ENCODE measurements around the gene SLC39A2. TPM values are rescaled to one million over a fixed set of nuclear protein-coding genes. Genes with fewer than 3 reads are reported as not detected.
"Not testable (repeated sequence)": the region's sequence is repeated elsewhere in the genome, so short reads cannot be mapped to it uniquely, and the experiment has no call there.

The SLC39A2 gene
- total RNA-seq, 2 donors from 2014 or later: not detected

DNA sequence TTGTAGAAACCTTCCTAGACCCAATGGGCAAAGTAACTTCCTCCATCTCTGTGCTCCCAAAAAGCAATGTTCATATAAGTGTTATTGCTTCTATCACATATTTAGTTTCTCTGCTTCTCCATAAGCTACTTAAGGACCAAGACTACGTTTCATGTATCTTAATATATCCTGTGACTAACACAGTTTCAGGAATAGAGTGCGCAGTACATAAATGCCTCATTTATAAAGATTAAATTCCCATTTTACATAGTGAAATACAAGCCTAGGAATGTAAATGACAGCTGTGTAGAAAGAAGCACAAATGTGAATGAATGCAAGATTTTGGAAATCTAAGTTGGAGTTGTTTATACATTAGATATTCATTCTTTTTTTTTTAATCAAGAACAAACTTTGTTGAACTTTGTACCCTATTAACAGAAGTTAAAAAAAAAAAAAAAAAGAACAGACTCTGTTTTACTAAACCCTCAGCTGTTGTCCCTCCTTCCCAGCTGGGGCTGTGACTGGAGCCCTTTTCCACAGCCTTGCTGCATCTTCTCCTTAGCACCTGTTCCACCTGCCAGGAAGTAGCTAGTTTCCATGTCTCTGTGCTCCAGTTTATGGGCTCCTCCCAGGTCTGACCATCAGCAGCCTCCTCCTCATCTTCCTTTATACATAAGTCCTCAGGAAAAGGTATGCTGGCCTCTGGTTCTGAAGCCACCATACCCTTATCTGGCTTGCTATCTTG lies 16.3 kb upstream of the SLC39A2 start:
- ATAC-seq: no peak
- Mint-ChIP-seq H3K27ac (no peak overlapping the region), H3K27me3 (peaks cover 40% of the 10 kb centered on the region)

DNA sequence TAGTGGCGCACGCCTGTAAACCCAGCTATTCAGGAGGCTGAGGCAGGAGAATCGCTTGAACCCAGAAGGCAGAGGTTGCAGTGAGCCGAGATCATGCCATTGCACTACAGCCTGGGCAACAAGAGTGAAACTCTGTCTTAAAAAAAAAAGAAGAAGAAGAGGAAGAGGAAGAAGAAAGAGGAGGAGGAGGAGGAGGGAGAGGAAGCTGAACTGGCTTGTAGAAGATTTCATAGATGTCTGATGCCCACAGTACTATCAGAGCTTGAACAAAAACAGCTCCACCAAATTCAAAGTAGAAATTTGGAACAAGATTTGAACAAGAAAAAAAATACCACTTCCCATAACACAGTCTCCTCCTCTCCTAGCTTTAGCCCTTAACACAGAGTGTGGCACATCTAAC lies 13.4 kb upstream of the SLC39A2 start:
- peaks cover 21% of the 10 kb centered on the region for H3K27me3 Mint-ChIP-seq
- DNase-seq; H3K9me3 ChIP-seq (ENCODE audit: control insufficient read depth, low read length, poor library complexity, severe bottlenecking); ATAC-seq; H3K27ac Mint-ChIP-seq; H3K4me3 Mint-ChIP-seq; H3K36me3 Mint-ChIP-seq (ENCODE audit: low read depth): not testable (repeated sequence)
- peaks cover 11% of the 10 kb centered on the region for H3K4me1 Mint-ChIP-seq

More for the DNA sequence above, 16.3 kb upstream of the SLC39A2 start:
- DNase-seq: no peak
- peaks cover 2% of the 10 kb centered on the region for H3K36me3 Mint-ChIP-seq (ENCODE audit: low read depth)
- H3K4me3 Mint-ChIP-seq: no peak overlapping the region
- no peaks in the 10 kb centered on the region for H3K9me3 ChIP-seq (ENCODE audit: control insufficient read depth, low read length, poor library complexity, severe bottlenecking)
- peaks cover 2% of the 10 kb centered on the region for H3K4me1 Mint-ChIP-seq

DNA sequence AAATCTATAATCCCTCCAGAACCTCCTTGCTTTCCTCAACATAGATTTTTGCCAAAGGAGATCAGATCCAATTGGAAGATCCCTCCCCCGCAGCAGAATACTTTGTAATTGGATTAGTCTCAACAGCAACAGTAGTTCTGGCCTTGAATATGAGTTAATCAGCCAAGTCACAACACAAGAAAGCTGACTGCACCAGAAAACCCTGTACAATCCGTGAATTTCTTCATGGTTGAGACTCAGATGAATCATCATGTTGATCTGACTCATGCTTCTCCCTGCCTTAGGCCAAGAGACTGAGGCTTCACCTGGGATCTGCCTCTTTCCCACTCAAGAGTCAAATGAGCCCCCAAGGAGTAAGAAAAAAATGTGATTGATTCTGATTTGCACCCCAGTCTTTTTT lies 12.3 kb upstream of the SLC39A2 start:
- Mint-ChIP-seq H3K4me3 (no peak overlapping the region), H3K36me3 (ENCODE audit: low read depth) (peaks cover 2% of the 10 kb centered on the region), H3K4me1 (peaks cover 15% of the 10 kb centered on the region), H3K27ac (peak overlapping the region; percentile 3), H3K27me3 (peaks cover 19% of the 10 kb centered on the region)
- ATAC-seq (no peak), DNase-seq (no peak)
- no peaks in the 10 kb centered on the region for H3K9me3 ChIP-seq (ENCODE audit: control insufficient read depth, low read length, poor library complexity, severe bottlenecking)

DNA sequence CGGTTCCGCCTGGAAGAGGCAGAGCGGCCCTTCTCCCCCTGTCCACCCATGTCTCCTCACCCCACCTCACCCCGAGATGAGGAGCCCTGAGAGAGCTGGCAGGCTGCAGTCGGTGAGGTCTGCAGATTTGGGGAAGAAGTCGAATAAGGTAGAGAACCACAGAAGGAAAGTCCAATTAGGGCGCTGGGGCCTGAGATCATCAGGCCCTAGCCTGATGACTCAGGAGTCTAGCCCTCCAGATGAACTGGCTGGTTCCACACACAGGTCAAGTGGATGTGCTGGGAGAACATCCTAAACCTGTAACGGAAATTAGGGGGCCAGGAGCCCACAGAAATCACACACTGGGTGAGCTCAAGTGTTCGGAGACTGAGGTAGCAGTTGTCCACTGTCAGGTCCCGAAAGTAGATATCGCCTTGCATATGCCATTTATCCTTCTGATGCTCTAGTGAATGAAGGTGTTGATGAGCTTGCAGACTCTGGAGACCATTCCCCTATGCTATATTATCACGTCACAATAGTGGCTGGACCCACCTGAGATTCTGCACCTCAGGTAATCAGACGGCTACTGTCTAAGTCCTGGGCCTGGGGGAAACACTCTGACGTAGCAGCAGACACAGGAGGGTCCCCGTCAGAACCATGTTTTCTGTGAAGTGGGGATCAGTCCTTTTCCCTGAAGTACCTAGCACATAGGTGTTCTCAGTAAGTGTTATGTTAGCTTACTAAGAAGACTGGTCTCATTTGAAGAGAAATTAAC lies 10.2 kb upstream of the SLC39A2 start:
- no peaks in the 10 kb centered on the region for H3K9me3 ChIP-seq (ENCODE audit: control insufficient read depth, low read length, poor library complexity, severe bottlenecking)
- no peak for DNase-seq
- Mint-ChIP-seq H3K27ac (no peak overlapping the region), H3K36me3 (ENCODE audit: low read depth) (peaks cover 4% of the 10 kb centered on the region), H3K4me3 (no peak overlapping the region), H3K4me1 (peaks cover 16% of the 10 kb centered on the region), H3K27me3 (peaks cover 6% of the 10 kb centered on the region)
- ATAC-seq: no peak

DNA sequence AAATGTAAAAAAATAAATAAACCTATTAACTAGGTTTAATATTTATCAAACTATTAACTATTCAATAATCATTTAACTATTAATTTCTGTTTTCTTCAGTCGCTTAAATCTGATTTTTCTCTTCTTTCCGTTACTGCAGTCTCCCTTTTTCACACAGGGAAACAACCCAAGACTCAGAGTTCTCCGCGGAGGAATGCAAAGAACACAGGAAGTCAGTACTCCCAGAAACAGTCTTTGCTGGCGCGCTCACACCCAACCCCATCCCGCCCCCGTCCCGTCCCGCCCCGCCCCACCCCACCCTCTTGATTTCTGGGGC lies 9.7 kb upstream of the SLC39A2 start:
- H3K4me1 Mint-ChIP-seq: peaks cover 17% of the 10 kb centered on the region

DNA sequence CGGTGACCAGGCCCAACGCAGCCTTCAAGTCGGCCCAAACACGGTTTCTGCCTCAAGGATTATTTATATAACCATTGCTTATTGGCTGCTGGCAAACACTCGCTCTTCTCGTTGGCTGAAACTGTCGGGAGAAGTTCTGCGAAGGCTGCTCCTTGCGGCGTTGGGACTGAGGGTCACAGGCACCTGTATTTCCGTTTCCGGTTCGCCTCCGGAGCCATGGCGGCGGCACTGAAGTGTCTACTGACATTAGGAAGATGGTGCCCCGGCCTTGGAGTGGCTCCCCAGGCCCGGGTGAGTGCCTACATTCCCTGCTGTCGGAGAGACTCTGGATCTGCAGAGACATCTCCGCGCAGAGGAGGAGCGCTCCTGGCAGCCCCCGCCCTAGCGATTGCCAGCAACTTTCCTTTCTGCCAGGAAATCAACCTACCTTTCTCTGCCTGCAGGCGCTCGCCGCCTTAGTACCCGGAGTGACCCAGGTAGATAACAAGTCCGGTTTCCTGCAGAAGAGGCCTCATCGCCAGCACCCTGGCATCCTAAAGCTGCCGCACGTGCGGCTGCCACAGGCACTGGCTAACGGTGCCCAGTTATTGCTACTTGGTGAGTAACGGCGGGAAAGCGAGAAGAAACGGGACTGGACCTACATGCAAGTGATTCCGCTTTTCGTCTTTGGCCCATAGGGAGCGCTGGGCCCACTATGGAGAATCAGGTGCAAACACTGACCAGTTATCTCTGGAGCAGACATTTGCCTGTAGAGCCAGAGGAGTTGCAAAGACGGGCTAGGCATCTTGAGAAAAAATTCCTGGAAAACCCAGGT lies 9.1 kb upstream of the SLC39A2 start, which contains the start of gene METTL17:
Gene METTL17, plus strand, starts transcription at position 194 of the 814 bp plus-strand sequence. Its CDS starts 23 bp downstream, at position 217.
- peak; percentile 66 to 76 (median 71) for DNase-seq
- H3K9me3 ChIP-seq (ENCODE audit: control insufficient read depth, low read length, poor library complexity, severe bottlenecking): no peaks in the 10 kb centered on the region
- peak; percentile 94 for ATAC-seq
- Mint-ChIP-seq H3K4me1 (peaks cover 22% of the 10 kb centered on the region), H3K27me3 (no peaks in the 10 kb centered on the region), H3K27ac (peak within 1 kb of the TSS; percentile 96), H3K36me3 (ENCODE audit: low read depth) (peaks cover 5% of the 10 kb centered on the region), H3K4me3 (peak within 1 kb of the TSS; percentile 91)

More for the DNA sequence above, 9.7 kb upstream of the SLC39A2 start:
- no peak for DNase-seq
- H3K27me3 Mint-ChIP-seq: peaks cover under 1% of the 10 kb centered on the region
- H3K27ac Mint-ChIP-seq: peak overlapping the region; percentile 96
- peak overlapping the region; percentile 91 for H3K4me3 Mint-ChIP-seq
- H3K36me3 Mint-ChIP-seq (ENCODE audit: low read depth): peaks cover 2% of the 10 kb centered on the region
- H3K9me3 ChIP-seq (ENCODE audit: control insufficient read depth, low read length, poor library complexity, severe bottlenecking): no peaks in the 10 kb centered on the region
- ATAC-seq: no peak

DNA sequence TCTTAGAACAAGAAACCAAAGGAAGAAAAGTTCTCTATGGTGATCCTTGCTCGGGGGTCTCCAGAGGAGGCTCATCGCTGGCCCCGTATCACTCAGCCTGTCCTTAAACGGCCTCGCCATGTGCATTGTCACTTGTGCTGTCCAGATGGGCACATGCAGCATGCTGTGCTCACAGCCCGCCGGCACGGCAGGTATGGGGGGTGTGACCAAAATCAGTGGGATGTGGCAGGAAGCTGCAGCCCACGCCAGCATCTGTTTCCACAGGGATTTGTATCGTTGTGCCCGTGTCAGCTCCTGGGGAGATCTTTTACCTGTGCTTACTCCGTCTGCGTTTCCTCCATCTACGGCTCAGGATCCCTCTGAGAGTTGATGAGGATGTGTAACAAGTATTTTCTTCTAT lies 2.6 kb upstream of the SLC39A2 start:
- Mint-ChIP-seq H3K36me3 (ENCODE audit: low read depth) (peaks cover 9% of the 10 kb centered on the region), H3K4me3 (no peak overlapping the region), H3K27me3 (no peaks in the 10 kb centered on the region), H3K4me1 (peaks cover 27% of the 10 kb centered on the region), H3K27ac (peak overlapping the region; percentile 14)
- DNase-seq (no peak), ATAC-seq (no peak)
- H3K9me3 ChIP-seq (ENCODE audit: control insufficient read depth, low read length, poor library complexity, severe bottlenecking): no peaks in the 10 kb centered on the region

DNA sequence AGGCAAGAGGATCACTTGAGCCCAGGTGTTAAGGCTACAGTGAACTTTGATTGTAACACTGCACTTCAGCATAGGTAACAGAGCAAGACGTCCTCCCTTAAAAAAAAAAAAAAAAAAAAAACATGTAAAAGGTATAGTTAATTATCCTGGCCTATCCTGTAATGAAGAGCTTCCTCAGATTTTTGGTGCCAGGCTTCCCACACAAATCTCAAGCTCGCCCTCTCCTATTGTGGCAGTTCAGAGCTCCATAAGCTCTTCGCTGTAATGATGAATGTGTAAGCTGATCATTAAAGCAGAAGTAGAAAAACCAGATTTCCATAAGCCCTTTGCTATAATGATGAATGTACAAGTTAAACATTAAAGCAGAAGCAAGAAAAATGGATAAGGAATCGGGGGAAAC lies 2.0 kb upstream of the SLC39A2 start:
- DNase-seq (no peak), ATAC-seq (no peak)
- Mint-ChIP-seq H3K27ac (no peak overlapping the region), H3K36me3 (ENCODE audit: low read depth) (peaks cover 9% of the 10 kb centered on the region), H3K4me3 (no peak overlapping the region), H3K4me1 (peaks cover 27% of the 10 kb centered on the region), H3K27me3 (no peaks in the 10 kb centered on the region)
- H3K9me3 ChIP-seq (ENCODE audit: control insufficient read depth, low read length, poor library complexity, severe bottlenecking): no peaks in the 10 kb centered on the region

DNA sequence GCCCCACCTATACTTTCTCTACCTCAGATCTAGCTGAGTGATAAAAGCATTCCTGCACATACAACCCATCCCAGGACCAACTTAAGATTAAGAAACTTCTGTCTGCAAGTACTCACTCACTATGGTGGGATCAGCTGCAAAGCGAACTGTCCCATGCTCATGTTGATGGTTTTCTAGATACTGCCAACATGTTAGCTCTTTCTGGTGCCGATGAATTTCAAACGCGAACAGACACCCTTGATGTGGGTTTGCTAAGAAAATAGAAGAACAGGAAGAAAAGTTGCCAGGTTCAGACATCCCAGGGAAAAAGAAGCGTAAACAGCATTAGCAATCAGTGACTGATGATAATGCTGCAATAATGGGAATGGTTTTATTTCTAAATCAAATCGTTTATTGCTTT lies 1.5 kb upstream of the SLC39A2 start:
- peaks cover 27% of the 10 kb centered on the region for H3K4me1 Mint-ChIP-seq
- no peak overlapping the region for H3K4me3 Mint-ChIP-seq
- H3K27ac Mint-ChIP-seq: no peak overlapping the region
- no peaks in the 10 kb centered on the region for H3K27me3 Mint-ChIP-seq
- ATAC-seq (no peak), DNase-seq (no peak)
- H3K36me3 Mint-ChIP-seq (ENCODE audit: low read depth): peaks cover 9% of the 10 kb centered on the region
- no peaks in the 10 kb centered on the region for H3K9me3 ChIP-seq (ENCODE audit: control insufficient read depth, low read length, poor library complexity, severe bottlenecking)

DNA sequence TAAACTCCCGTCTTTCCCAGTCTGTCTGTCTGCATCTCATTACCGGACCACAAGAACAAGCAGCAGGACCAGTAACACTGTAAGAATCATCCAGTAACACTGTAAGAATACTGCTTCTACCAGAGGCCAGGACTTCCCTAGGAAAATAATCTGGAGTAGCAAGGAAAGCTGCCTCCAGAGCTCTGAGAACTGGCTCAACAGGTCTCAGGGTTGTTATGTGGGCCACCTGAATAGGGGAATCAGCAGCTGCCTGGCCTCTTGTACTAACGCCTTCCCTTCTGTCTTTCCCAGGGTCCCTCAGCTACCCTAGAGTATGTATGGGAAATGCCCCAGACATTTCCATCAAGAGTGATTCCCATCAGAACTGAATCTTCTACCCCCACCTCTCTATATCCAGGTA lies 954 bp upstream of the SLC39A2 start:
- H3K4me1 Mint-ChIP-seq: peaks cover 26% of the 10 kb centered on the region
- peaks cover 9% of the 10 kb centered on the region for H3K36me3 Mint-ChIP-seq (ENCODE audit: low read depth)
- no peak overlapping the region for H3K27ac Mint-ChIP-seq
- ATAC-seq: no peak
- H3K27me3 Mint-ChIP-seq: no peaks in the 10 kb centered on the region
- no peak for DNase-seq
- H3K4me3 Mint-ChIP-seq: no peak overlapping the region
- H3K9me3 ChIP-seq (ENCODE audit: control insufficient read depth, low read length, poor library complexity, severe bottlenecking): no peaks in the 10 kb centered on the region

DNA sequence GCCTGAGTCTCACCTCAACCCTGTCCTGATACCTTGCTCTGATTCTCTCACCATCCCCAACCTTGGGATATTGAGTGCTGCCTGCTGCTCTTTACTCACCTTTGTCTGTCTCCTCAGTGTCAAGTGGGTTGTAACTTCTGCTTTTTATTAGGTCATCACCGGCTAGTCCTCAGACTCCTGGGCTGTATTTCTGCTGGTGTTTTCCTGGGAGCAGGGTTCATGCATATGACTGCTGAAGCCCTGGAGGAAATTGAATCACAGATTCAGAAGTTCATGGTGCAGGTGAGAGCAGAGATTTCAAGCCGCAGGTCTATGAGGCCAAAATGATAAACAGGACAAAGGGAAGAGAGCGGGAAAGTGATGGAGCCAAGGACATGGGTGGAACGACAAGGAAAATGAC lies 498 bp downstream of the SLC39A2 start:
- DNase-seq (no peak), ATAC-seq (no peak)
- Mint-ChIP-seq H3K4me3 (no peak overlapping the region), H3K4me1 (peaks cover 23% of the 10 kb centered on the region), H3K27ac (no peak overlapping the region), H3K36me3 (ENCODE audit: low read depth) (peaks cover 7% of the 10 kb centered on the region), H3K27me3 (no peaks in the 10 kb centered on the region)
- no peaks in the 10 kb centered on the region for H3K9me3 ChIP-seq (ENCODE audit: control insufficient read depth, low read length, poor library complexity, severe bottlenecking)

DNA sequence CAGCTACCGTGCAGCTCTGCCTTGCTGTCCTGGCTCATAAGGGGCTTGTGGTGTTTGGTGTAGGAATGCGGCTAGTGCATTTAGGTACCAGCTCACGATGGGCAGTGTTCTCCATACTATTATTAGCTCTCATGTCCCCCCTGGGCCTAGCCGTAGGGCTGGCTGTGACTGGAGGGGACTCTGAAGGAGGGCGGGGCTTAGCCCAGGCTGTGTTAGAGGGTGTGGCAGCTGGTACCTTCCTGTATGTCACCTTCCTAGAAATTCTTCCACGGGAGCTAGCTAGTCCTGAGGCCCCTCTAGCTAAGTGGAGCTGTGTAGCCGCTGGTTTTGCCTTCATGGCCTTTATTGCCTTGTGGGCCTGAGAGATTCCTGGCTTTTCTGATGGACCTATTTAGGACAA lies 2.1 kb downstream of the SLC39A2 start:
- Mint-ChIP-seq H3K4me3 (no peak overlapping the region), H3K27ac (peak overlapping the region; percentile 60), H3K36me3 (ENCODE audit: low read depth) (no peaks in the 10 kb centered on the region), H3K27me3 (peaks cover 2% of the 10 kb centered on the region), H3K4me1 (peaks cover 12% of the 10 kb centered on the region)
- DNase-seq: no peak
- no peak for ATAC-seq
- H3K9me3 ChIP-seq (ENCODE audit: control insufficient read depth, low read length, poor library complexity, severe bottlenecking): no peaks in the 10 kb centered on the region

DNA sequence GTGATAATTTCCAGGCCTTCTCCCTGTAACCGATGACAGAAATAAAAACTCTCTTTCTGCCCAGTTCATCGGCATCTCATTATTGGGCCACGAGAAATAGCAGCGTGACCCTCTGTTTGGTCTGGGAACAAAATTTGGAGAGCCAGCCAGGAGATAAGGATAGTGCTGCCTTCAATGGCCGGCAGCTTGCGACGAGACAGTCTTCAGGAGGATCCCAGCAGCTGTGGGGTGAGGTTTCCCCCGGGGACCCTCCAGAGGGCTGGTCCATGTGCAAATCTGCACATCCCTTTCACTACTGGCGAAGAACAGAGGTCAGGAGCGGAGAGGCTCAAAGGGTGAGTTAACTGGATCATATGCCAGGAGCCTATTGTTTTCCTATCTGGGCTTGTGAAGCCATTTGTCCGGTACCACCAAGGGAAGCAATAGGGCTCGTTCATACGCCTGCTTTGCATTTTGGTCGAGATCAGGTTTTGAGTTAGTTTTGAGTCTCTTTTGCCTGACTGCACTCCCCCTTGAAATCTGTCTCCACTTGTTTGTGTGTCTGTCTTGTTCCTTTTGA lies 4.8 kb downstream of the SLC39A2 start:
- Mint-ChIP-seq H3K27ac (no peak overlapping the region), H3K36me3 (ENCODE audit: low read depth) (no peaks in the 10 kb centered on the region)

More for the DNA sequence above, 4.8 kb downstream of the SLC39A2 start:
- DNase-seq: no peak
- peaks cover 5% of the 10 kb centered on the region for H3K4me1 Mint-ChIP-seq
- no peak overlapping the region for H3K4me3 Mint-ChIP-seq
- peaks cover 5% of the 10 kb centered on the region for H3K27me3 Mint-ChIP-seq
- no peak for ATAC-seq
- no peaks in the 10 kb centered on the region for H3K9me3 ChIP-seq (ENCODE audit: control insufficient read depth, low read length, poor library complexity, severe bottlenecking)

Data from T-helper 17 cell (primary cell).